H1 (cell line): ENCODE measurements around the gene SLC35F3.

Source experiments
- POLR2A ChIP-seq, 2 experiments: IDR thresholded peaks; 1 replicate in 1 of 2; 2 replicates in 1 of 2; pipeline ENCODE4 v1.6.1; 2011; ENCODE audit warnings: low read depth in 2 of 2, low read length in 2 of 2, mild to moderate bottlenecking in 2 of 2; ENCODE audit errors: control extremely low read depth in 1 of 2
- TAF1 ChIP-seq: IDR thresholded peaks from 2 replicates; pipeline ENCODE4 v1.6.1; 2011; ENCODE audit warnings: mild to moderate bottlenecking, low read depth, low read length

DNA sequence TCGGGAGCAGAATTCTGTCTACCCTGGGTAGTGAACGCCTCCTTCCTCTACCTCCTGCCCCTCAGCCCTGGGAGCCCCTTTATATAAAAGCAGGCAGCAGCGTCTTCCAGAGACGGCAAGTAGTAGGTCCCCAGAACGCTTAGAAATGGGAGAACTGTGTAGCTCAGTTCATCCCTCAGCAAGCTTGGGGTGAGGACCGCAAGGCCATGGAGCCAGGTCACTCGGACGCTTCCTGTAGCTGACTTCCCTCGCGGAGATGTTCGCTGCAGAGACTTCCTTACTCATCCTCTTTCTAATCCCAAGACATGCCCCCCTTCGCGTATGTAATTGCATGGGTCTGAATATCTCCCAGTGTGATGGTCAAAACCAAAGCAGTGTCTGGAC lies 327.4 kb downstream of the SLC35F3 start:
- TF ChIP-seq POLR2A (IDR thresholded peaks at IDR 0.05; ENCODE audit: control extremely low read depth in 1 of 2, low read depth in 2 of 2, low read length in 2 of 2) (no peak), TAF1 (no peak)
